Measurements from ENCODE around the gene PSG6.
A peak's percentile ranks its signal among the peaks of the same experiment; 100 is the strongest.
"Not testable (repeated sequence)": the region's sequence is repeated elsewhere in the genome, so short reads cannot be mapped to it uniquely, and the experiment has no call there.

The PSG6 gene

DNA sequence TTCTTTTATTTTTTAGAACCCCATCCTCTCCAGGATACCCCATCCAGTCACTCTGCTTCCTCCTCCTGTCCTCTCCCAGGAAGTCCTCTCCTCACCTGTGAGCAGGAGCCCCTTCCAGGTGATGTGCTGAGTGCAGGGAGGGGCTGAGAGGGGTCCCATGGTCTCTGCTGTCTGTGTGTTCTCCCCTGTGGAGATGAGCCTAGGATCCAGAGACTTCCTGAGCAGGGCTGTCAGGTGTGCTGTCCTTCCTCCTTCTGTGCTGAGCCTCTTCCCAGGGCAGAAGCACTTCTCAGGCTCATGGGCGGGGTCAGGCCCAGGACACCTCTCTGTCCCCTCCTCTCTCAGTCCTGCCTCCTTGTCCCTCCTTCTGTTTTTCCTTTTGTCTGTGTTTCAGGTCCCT, at the start of gene PSG6:
TSS of gene PSG6 (minus strand) at position 261 of the 400 bp plus-strand sequence. CDS start at position 159, 102 bp downstream.
- not testable (repeated sequence) for DNase-seq

DNA sequence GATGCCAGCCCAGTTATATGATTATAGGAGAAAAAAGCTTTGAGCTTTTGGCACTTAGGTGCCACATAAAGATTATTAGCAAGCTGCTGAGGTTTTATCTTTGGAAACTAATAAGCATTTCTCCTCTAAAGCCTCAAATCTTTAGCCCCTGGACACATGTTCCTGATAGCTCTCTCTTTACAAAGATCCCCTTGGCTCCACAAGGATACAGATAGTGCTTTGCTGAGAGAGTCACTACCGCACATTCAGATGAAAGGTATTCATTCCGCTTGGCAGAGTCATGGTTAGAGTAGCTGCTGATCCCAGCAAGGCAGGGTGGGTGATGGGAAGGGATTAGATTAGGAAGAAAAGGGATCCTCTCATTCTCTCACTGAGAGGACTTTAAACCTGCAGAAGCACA, 47.5 kb upstream of the PSG6 start:
- no peak for DNase-seq

DNA sequence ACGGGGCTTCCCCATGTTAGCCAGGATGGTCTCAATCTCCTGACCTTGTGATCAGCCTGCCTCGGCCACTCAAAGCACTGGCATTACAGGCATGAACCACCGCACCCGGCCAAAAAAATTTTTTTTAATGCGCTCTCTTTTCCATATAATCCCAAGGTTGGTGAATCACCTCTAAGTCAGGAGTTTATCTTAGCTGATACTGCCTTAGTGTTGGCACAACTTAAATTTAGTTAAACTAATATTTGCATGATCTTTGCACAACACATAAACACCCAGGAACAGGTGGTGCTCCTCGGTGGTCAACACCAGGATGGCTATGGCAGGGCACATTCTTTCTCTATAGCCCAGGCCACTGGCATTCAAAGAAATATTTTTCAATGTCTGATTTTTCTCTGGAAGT, 43.4 kb upstream of the PSG6 start:
- DNase-seq, result no peak

DNA sequence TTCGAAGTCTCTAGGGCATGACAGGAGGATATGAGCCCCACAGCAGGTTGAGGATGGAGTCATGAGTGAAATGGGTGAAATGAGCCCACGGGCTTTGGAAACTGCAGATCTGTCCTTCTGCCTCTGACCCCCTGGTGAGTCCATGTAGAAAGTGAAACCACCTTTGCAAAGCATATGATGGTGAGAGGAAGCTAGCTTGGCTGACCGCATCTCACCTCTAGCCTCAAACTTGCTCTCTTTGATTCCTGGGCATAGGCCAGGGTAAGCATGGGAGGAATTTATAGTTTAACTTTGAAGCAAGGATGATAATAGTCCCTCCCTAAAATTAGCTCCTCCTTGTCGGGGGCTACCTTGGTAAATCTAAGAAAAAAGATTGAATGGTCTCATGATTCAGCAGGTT, 34.4 kb upstream of the PSG6 start:
- DNase-seq, result not testable (repeated sequence)

DNA sequence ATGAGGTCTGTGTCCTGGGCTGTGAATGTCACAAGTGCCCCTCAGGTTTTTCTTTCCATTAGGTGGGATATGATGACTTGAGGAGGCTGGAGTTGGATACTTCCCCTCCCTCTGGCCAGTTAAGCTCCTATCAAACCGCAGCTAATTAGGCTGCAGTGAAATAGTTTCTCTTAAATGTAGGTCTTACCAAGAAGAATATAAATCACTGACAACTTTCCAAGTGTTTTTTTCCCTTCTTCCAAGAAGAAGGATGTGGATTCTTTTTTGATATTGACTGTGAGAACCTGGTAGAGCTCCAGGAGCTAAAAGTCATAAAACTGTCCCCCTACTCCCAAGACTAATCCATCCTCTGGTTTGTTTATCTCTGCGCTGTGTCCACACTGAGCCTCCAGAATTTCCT, 33.8 kb upstream of the PSG6 start:
- DNase-seq, result not testable (repeated sequence)

DNA sequence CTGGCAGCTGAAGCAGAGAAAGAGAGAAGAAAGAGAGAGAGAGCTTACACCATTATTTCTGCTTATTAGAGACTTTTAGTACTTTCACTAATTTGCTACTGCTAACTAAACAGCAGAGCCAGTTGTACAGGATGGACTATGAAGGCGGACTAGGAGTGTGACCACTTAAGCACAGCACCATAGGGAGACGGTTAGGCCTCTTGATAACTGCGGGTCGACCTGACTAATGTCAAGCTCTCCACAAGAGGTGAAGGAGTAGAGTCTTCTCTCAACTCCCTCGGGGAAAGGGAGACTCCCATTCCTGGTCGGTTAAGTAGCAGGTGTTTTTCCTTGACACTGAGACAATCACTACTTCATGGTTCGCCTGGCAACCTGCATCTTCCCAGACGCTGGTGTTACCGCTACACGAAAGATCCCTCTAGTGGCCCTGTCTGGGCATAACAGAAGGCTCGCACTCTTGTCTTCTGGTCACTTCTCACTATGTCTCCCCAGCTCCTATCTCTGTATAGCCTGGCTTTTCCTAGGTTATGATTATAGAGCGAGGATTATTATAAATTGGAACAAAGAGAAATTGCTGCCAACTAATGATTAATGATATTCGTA, 24.6 kb upstream of the PSG6 start:
- DNase-seq, result no peak

DNA sequence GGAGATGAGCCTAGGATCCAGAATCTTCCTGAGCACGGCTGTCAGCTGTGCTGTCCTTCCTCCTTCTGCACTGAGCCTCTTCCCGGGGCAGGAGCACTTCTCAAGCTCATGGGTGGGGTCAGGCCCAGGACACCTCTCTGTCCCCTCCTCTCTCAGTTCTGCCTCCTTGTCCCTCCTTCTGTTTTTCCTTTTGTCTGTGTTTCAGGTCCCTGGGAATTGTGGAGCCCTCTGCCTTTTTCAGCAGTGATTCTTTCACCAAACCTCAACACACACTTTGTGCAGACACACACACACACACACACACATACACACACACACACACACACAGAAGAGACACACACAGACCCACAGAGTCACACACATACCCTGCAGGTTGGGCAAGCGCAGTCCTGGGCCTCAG, 19.4 kb upstream of the PSG6 start, which contains the start of gene PSG7:
TSS of gene PSG7 (minus strand) at position 101 of the 400 bp plus-strand sequence. CDS start 131 bp downstream, outside the sequence.
- DNase-seq, result not testable (repeated sequence)

DNA sequence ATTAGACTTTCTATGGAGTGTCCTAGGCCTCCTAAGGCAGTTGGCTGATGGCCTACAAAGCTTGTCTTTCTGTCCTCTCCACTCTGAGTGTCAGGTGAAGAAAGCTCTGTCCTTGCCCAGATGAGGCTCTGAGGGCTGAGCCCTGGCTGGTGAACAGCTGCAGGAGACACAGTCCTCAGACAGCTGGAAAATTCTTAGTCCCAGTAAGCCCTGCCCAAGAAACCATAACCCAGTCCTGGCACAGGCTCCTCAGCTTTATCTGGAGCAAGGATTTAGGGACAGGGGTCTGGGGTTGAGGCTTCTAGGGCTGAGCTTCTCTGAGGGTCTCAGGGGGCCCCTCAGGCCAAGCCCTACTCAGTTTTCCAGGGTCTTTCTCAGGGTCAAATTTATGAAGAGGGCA, 17.0 kb upstream of the PSG6 start:
- DNase-seq, result not testable (repeated sequence)

DNA sequence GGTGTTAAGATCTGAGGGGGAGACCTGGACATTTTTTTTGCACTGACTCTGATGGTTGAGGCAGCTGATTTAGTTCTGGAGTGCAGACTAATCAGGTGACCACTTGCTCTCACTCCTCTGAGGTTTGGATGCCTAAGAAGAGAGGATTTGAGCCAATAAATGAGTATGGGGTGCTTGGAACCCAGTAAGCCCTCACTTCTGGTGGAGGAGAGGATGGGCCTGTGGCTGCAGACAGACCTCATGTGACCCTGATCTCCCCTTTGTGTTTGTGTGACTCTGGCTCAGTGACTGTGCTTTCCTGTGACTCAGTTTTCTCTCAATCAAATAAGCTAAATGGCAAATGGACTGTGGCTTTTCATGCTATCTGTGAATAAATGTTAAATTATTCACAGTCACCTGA, 16.5 kb upstream of the PSG6 start:
- DNase-seq, result not testable (repeated sequence)

DNA sequence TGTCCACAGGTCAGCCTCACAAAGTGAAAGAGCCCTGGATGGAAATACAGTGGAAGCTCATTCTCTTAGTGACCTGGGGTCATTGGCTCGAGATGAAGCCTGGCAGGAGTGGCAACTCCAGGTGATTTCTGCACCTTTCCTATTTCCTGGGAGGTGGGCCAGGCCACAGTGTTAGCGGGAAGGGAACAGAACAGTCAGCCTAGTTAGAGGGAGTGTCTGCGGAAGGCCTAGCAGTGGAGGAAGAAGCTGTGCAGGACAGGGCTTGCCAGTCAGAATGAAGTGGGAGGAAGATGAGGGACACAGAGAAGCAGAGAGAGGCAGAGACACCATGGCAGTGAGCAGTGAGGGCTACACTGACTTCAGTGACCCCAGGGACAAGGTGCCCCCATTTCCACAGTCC, 15.7 kb upstream of the PSG6 start:
- DNase-seq, result not testable (repeated sequence)

DNA sequence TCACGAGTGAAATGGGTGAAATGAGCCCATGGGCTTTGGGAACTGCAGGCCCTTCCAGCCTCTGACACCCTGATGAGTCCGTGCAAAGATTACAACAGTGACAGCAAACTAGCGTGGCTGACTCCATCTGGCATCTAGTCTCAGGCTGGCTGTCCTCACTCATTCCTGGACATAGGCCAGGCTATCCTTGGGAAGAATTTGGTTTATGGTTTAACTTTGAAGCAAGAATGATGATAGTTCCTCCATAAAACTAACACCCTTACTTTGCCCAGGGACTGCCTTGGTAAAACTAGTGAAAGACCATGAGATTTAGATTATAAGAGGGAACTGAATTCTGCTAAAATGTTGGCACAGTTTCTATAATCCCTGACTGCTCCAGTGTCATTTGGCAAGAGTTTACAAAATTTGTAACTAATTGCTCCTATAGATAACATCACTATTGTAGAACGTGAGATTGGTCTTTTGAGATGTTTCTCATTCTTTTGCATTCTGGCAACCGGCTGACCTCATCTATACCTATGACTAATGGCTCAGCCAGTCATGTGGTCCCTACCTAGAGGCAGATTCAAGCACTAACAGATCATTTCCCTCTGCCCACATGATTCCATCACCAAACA, 14.9 kb upstream of the PSG6 start:
- not testable (repeated sequence) for DNase-seq

DNA sequence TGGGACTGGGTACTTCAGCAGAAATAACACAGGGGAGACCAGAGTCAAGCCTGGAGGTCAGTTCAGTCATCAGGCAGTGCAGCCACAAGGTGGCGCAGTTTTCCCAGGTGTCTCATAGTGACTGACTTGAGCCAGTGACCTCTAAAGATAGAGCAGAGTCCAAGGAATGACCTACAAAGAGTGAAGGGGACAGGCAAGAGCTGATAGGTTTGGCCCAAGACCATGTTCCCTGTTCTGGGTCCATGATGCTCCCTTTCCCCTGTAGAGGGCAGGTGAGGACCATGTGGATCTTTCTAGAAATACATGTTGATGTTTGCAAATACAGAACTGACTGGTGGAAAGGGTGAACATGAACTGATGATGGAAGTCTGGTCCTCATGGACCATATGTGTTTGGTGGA, 12.5 kb upstream of the PSG6 start:
- not testable (repeated sequence) for DNase-seq

DNA sequence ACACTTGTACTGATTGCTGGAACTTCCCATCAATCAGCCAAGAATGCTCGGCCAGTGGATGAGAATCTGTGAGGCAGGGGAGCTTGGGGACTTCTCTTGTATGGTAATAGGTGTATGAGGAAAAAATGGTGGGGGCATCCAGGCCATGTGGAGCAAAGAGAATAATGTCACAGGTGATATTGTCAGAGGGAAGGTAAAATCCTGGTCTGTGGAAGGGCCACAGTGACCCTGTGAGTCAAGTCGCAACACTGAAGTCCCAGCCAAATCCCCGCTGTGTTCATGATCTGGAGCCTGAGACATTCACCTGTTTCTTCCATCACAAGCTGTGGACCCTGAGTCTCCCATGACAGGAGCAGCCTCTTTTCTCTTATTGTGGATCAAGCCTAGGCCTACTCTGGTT, 11.2 kb upstream of the PSG6 start:
- no peak for DNase-seq

DNA sequence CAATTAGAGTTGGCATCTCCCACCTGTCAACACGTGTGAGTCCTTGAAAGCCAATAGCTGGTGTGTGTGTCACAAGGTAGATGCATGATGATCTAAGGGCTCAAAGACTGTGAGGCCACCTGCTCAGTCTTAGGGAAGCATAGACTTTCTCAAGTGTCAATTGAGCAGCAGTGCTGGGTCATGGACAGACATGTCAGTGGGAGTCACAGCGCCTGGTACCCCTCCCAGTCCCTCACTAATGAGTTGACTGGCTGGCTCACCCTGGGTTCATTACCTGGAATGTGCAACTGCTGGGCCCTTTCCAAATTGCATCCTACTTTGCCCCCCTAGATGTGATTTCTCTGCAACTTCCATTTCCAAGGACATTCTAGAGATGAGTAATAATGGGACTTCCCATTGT, 9.1 kb upstream of the PSG6 start:
- DNase-seq, result no peak

DNA sequence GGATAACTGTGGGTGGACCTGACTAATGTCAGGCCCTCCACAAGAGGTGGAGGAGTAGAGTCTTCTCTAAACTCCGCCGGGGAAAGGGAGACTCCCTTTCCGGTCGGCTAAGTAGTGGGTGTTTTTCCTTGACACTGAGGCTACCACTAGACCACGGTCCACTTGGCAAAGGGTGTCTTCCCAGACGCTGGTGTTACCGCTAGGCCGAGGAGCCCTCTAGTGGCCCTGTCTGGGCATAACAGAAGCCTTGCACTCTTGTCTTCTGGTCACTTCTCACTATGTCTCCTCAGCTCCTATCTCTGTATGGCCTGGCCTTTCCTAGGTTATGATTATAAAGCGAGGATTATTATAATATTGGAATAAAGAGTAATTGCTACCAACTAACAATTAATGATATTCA, 5.4 kb upstream of the PSG6 start:
- peak; percentile 3 for DNase-seq

DNA sequence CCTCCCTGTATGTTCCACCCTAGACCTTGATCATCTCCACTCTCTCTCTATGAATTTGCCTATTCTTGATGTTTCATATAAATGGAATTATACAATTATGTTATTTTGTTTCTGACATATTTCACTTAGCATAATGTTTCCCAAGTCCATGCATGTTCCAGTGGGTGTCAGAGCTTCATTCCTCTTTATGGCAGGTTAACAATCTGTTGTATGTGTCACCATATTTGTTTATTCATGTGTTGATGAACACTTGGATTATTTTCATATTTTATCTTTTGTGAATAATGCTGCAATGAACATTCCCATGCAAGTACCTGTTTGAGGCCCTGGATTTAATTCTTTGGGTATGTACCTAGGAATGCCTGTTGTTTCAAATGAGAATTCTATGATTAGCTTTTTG, 3.3 kb upstream of the PSG6 start:
- not testable (repeated sequence) for DNase-seq

DNA sequence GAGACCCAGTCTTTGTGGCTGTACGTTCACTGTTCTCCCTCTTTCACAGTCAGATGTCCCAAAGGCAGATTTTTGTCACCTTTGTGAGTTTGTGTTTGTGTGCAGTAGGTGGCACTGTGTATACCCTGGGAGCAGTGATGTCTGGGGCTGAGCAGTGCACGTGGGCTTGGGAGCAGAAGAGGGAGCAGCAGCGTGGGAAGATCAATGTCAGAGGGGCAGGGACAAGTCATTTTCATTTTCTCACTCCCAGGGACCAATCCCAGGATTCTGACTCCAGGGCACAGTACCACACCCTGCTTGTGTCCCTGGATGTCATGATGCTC, 2.0 kb upstream of the PSG6 start:
- DNase-seq, result no peak

DNA sequence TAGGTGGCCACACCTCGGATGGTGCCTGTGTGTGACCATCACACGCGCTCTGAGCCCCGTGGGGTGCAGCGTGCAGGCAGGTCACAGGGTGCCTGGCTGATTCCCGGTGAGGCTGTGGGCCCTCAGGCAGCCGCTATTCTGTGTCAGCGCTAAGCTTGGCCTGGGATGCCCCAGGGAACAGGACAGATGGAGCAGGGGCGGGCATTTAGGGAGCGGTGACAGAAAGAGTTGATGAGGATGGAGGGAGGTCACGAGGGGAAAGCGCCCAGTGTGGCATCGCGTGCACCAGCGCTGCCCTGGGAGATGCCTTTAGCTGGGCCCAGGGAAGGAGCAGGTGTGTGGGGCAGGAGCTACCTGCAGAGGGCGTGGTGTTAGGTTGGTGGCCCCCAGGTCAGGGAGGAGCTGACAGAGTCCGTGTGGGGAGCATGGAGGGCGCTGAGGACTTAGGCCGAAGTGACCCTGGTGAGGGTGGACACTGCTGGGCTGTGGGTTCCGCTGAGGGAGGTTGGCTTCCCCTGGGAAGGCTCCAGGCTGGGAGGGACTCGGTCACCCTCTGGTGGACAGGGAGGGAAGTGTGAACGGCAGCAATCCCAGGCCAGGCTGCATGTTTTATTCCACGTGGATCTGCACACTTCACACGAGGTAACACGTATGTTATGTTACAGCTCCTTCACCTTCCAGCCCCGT, 1.5 kb upstream of the PSG6 start:
- not testable (repeated sequence) for DNase-seq

DNA sequence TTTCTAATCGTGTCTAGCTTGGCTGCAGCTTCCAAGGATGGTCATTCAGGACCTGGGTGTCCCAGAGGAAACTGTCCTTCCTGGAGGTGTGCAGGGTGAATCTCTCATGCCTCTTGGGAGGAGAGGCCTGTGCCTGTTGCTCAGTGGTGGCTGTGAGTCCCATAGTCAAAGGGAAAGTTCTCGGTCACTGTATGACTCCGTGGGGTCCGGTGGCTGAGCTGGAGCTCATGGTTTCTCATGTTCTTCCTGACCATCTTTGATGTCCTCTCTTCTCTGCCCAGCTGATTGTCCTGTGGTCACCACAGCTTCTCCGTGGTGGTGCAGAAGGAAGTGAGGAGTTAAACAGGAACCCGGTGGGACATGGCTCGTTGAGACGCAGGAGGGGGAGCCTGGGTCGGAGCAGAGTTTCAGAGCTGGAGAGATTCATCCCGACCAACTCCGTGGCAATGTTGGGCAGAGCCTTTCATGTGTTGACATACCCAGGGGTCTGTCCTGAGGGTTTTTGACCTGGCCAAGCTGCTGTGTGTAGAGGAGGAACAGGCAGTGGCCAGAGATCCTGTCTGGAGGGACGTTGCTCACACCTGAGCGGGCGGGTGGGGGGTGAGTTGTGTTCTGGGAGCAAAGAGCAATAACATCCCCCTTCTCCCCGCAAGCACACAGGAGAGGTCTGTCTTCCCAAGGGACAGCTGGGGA, 829 bp upstream of the PSG6 start:
- DNase-seq, result not testable (repeated sequence)

DNA sequence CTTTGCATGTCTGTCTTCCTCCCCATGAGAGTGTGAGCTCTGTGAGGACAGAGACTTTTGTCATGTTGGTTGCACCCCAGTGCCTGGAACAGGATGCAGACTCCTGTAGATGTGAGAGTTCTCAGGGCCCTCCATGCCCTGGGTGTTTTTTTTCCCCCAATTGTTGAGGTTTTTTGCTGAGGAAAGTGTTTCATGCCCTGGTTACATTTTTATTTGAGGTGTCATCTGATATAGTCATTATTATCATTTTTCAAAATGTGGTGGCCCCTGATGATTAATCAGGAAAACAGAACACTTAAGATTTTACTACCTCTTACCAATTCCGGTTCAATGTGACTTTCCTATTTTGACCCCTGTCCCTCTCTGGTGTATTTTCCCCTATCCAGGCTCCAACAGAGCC, 763 bp downstream of the PSG6 start:
- DNase-seq, result not testable (repeated sequence)

DNA sequence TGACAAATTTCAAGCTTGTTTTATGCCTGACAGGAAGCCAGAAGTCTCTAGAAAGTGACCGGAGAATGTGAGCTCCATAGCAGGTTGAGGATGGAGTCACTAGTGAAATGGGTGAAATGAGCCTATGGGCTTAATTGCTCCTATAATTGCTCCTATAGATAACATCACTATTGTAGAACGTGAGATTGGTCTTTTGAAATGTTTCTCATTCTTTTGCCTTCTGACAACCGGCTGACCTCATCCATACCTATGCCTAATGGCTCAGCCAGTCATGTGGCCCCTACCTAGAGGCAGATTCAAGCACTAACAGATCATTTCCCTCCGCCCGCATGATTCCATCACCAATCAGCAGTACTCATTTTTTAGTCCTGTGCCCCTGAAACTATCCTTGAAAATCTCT, 4.2 kb downstream of the PSG6 start:
- not testable (repeated sequence) for DNase-seq

DNA sequence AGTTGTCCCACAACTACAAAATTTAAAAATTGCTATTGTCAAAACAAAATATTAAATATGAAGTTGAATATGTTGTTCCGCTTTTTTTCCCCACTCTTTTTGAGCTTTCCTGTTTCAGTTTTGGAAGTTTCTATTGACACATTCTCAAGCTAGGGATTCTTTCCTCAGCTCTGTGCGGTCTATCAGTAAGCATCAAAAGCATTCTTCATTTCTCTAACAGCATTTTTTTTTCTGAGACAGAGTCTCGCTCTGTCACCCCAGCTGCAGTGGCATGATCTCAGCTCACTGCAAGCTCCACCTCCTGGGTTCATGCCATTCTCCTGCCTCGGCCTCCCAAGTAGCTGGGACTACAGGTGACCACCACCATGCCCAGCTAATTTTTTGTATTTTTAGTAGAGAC, 4.8 kb downstream of the PSG6 start:
- DNase-seq, result not testable (repeated sequence)

DNA sequence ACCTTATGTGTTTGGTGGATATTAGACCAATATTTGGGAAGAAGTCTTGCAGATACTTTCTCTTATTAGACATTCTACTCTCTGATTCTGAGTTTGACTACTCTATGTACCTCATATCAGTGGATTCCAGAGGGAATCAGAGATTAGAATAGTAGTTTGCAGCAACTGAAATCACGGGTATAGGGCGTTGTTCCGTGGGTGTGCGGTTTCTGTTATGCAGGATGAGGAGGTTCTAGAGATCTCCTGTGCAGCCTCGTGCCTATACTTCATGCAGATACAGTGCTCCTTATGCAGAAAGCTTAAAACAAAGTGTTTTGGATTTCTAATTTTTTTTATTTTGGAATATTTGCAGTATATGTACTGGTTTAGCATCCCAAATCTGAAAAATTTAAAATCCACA, 6.0 kb downstream of the PSG6 start:
- not testable (repeated sequence) for DNase-seq

DNA sequence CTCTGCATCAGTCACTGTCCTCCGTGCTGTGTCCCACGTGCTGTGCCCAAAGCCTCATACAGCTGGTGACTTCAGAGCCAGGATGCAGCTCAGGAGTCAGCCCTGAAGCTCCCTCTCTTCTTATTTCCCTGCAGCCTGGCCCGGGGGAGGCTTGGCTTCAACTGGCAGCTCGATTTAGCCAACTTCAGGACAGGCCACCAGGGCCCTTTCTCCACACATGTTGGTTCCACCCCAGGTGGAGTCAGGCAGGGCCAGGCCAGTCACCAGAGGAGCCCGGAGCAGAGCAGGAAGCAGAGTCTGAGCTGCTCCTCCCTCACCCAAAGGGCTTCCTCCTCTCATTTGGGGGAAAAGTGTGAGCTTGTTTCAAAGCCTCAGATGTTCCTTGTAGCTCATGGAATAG, 11.5 kb downstream of the PSG6 start:
- DNase-seq, result not testable (repeated sequence)

All from NCI-H345 (cell line).